Left ventricle myocardium inferior (tissue), 1 donor: ENCODE results near the gene TBXA2R. TPM values are rescaled to one million over a fixed set of nuclear protein-coding genes. Genes with fewer than 3 reads are reported as not detected.
"Not testable (repeated sequence)": the region's sequence is repeated elsewhere in the genome, so short reads cannot be mapped to it uniquely, and the experiment has no call there.

Experiments
- DNase-seq: peaks from one replicate; pipeline ENCODE4 v3.0.0-alpha.2; 2020
- H3K27ac ChIP-seq: fragments of 200-600 bp; replicated peaks from 2 replicates; pipeline ENCODE4 v1.8.0; 2021
- H3K27me3 ChIP-seq: fragments of 200-600 bp; 2 replicates; pipeline ENCODE4 v1.8.0; 2021; ENCODE audit warnings: low read depth
- H3K36me3 ChIP-seq: fragments of 200-600 bp; 2 replicates; pipeline ENCODE4 v1.8.0; 2021
- H3K4me1 ChIP-seq: fragments of 200-600 bp; 2 replicates; pipeline ENCODE4 v1.8.0; 2021
- H3K4me3 ChIP-seq: fragments of 200-600 bp; 2 replicates; pipeline ENCODE4 v1.8.0; 2021; ENCODE audit warnings: mild to moderate bottlenecking, moderate library complexity
- H3K9me3 ChIP-seq: fragments of 200-600 bp; replicated peaks from 2 replicates; pipeline ENCODE4 v1.8.0; 2021
- intact Hi-C: fragments of 100-400 bp; cut with micrococcal nuclease; formaldehyde crosslinking; loops from one replicate; pipeline ENCODE4 v1.11.0; 2022
- total RNA-seq: library from RNA; stranded (reverse); fragmentation: NEBNext Ultra II Directional; extraction: Animal tissue kit (Norgen Biotek cat#: 25700); gene quantifications from one replicate; pipeline ENCODE4 v1.2.1, GENCODE V29; 2021
- TF ChIP-seq, protein P1 (sequence below): fragments of 200-600 bp; IDR thresholded peaks from 2 replicates; pipeline ENCODE4 v1.8.0; 2021; ENCODE audit warnings: antibody characterized with exemption, mild to moderate bottlenecking, borderline replicate concordance
- donor health status: DM: no; HTN: yes; CAD: no; lungs with severe emphysema.

TBXA2R gene
- total RNA-seq, 1 donor from 2014 or later: 2.3 TPM

DNA sequence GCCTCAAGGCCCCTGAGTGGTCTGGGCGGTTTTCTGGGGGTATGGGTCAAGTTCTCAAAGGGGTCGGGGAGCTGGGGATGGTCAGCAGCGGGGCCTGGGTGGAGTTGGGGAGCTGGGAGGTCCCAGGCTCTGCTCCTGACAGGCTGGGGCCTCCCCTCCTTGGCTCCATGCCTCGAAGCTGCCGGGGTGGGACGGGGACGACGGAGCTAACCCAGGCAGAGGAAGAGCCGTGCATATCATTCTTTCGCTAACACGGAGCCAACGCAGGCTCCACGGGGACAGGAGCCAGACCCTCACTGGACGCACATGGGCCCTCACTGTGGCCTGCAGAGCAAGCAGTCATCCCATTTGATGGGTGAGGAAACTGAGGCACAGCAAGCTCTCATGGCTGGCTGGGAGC lies 45.7 kb upstream of the TBXA2R start:
- intact Hi-C loops: no loop called here
- Histone ChIP-seq H3K9me3 (no peaks in the 10 kb centered on the region), H3K4me1 (no peaks in the 10 kb centered on the region), H3K4me3 (no peak overlapping the region), H3K27ac (no peak overlapping the region), H3K27me3 (no peaks in the 10 kb centered on the region), H3K36me3 (peaks cover 87% of the 10 kb centered on the region)
- TF ChIP-seq, protein P1, sequence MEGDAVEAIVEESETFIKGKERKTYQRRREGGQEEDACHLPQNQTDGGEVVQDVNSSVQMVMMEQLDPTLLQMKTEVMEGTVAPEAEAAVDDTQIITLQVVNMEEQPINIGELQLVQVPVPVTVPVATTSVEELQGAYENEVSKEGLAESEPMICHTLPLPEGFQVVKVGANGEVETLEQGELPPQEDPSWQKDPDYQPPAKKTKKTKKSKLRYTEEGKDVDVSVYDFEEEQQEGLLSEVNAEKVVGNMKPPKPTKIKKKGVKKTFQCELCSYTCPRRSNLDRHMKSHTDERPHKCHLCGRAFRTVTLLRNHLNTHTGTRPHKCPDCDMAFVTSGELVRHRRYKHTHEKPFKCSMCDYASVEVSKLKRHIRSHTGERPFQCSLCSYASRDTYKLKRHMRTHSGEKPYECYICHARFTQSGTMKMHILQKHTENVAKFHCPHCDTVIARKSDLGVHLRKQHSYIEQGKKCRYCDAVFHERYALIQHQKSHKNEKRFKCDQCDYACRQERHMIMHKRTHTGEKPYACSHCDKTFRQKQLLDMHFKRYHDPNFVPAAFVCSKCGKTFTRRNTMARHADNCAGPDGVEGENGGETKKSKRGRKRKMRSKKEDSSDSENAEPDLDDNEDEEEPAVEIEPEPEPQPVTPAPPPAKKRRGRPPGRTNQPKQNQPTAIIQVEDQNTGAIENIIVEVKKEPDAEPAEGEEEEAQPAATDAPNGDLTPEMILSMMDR: no peak
- DNase-seq: no peak

DNA sequence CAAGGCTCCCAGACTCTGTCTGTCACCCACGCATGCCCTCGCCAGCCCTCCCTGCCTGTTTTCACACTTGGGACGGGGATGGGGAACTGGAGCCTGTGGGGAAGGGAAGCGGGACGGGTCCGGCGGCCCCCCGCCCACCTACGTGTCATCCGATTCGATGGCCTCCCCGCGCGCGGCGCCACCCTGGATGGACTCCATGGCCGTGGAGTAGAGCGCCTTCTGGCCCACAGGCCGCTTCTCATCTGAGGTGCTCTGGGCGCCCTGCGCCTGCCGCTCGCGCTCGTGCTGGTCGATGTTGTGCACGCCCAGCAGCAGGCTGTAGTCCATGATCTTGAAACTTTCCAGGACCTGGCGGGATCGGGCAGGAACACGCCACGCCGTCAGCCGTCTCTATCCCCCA lies 45.0 kb upstream of the TBXA2R start:
- TF ChIP-seq, protein P1: no peak
- H3K27me3 ChIP-seq: no peaks in the 10 kb centered on the region
- H3K36me3 ChIP-seq: peaks cover 83% of the 10 kb centered on the region
- no peak for DNase-seq
- H3K9me3 ChIP-seq: no peaks in the 10 kb centered on the region
- H3K4me3 ChIP-seq: no peak overlapping the region
- no peaks in the 10 kb centered on the region for H3K4me1 ChIP-seq
- H3K27ac ChIP-seq: no peak overlapping the region
- intact Hi-C loops: no loop called here

DNA sequence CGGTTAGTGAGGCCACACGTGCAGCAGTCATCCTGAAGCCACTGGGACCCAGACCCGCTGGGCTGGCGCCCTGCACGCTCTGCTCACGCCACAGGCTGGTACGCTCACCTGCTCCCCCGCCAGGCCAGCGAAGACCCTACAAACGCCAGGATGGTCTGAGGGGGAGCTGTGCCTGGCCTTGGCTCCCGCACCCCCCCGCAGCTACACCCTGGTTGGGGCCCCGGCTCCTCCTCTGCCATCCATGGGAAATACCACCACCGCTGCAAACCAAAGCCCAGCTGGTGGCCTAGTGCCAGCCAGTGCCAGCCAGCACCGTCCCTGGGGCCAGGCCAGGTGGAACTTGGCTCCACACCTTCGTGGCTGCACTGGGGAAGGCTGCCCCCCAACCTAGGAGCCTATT lies 43.2 kb upstream of the TBXA2R start:
- peaks cover 6% of the 10 kb centered on the region for H3K4me1 ChIP-seq

DNA sequence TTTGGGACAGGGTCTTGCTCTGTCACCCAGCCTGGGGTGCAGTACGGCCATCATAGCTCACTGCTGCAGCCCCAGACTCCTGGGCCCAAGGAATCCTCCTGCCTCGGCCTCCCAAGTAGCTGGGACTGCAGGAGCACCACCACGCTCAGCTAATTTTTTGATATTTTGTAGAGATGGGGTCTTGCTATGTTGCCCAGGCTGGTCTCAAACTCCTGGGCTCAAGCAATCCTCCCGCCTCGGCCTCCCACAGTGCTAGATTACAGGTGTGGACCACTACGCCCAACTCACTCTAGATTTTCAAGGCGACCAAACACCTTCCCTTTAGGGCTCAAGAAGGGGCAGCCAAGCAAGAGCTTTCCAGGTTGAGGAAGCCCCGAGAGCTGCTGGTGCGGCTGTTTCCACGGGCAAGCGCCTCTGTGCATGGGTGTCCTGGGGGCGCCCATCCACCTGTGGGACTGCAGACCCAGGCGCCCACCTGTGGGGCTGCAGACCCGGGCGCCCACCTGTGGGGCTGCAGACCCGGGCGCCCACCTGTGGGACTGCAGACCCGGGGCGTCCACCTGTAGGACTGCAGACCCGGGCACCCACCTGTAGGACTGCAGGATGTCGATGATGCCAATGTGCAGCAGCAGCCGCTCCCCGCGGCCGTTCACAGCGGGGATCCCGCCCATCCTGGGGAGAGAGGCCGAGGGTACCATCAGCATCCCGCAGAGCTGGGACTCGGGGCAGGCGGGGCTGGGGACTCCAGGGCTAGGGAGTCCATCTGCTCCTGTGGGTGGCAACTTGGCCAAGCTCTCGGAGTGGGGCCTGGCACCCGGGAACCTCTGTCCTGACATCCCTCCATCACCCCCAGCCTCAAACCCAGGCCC lies 41.6 kb upstream of the TBXA2R start:
- Histone ChIP-seq H3K27ac (no peak overlapping the region), H3K4me3 (no peak overlapping the region), H3K27me3 (no peaks in the 10 kb centered on the region), H3K9me3 (no peaks in the 10 kb centered on the region), H3K4me1 (peaks cover 9% of the 10 kb centered on the region), H3K36me3 (peaks cover 80% of the 10 kb centered on the region)
- no peak for DNase-seq
- TF ChIP-seq, protein P1: no peak
- intact Hi-C loops: no loop called here

More for the DNA sequence above, 43.2 kb upstream of the TBXA2R start:
- Histone ChIP-seq H3K36me3 (peaks cover 81% of the 10 kb centered on the region), H3K27me3 (no peaks in the 10 kb centered on the region), H3K9me3 (no peaks in the 10 kb centered on the region), H3K27ac (no peak overlapping the region), H3K4me3 (no peak overlapping the region)
- TF ChIP-seq, protein P1: no peak
- DNase-seq: no peak
- intact Hi-C loops: no loop called here

DNA sequence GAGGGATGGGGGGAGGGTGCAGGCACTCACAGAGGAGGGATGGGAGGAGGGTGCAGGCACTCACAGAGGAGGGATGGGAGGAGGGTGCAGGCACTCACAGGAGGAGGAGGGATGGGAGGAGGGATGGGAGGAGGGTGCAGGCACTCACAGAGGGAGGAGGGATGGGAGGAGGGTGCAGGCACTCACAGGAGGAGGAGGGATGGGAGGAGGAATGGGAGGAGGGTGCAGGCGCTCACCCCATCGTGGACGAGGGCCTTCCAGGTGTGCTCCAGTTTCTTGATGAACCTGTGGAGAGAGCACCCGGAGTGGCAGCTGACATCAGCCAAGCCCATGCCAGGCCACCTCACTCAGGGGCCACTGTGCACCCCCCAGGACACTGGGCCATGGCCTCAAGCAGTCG lies 40.4 kb upstream of the TBXA2R start:
- H3K9me3 ChIP-seq, intact Hi-C loops, H3K27me3 ChIP-seq, DNase-seq, H3K4me1 ChIP-seq, H3K27ac ChIP-seq, H3K4me3 ChIP-seq: not testable (repeated sequence)
- peaks cover 80% of the 10 kb centered on the region for H3K36me3 ChIP-seq

DNA sequence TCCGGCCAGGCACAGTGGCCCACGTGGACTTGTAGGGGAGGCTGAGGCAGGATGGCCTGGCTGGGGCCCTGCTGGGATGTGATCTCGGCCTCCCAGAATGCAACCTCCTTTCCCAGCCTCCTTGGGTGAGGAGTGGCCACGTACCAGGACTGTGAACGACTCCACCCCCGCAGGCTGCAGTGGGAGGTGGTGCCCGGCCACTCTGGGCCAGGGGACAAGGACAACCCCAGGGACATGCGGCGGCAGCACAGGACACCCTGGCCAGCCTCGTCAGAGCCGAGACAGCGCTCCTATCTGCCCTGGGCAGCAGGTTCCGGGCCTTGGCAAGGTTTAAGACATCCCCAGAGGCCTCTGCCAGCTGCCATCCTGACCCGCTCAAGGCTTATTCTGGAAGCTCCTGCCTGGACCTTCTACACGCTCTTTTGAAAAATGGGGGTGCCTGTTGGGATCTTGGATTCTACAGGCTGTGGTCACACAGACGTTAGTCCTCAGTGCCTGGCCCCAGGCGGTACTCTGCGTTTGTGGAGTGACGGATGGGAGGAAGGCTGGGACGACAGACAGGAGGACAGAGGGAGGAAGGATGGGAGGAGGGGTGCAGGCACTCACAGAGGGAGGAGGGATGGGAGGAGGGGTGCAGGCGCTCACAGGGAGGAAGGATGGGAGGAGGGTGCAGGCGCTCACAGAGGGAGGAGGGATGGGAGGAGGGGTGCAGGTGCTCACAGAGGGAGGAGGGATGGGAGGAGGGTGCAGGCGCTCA lies 39.8 kb upstream of the TBXA2R start:
- Histone ChIP-seq H3K4me1 (peaks cover 9% of the 10 kb centered on the region), H3K36me3 (peaks cover 80% of the 10 kb centered on the region), H3K4me3 (no peak overlapping the region), H3K9me3 (no peaks in the 10 kb centered on the region), H3K27ac (no peak overlapping the region), H3K27me3 (no peaks in the 10 kb centered on the region)
- TF ChIP-seq, protein P1: no peak
- no peak for DNase-seq
- intact Hi-C loops: no loop called here
